Trophoblast cell (in vitro differentiated cells and primary cell): ENCODE results near the gene L3MBTL4.

Experiments used
- DNase-seq, 2 donors: peaks; one replicate each; pipeline ENCODE4 v3.0.0-alpha.2; 2016
- H2AFZ ChIP-seq: 2 replicates; pipeline ENCODE4 v1.6.1; 2013; ENCODE audit warnings: low read length, moderate library complexity, mild to moderate bottlenecking; ENCODE audit not compliant: insufficient read depth, poor library complexity
- H2AK5ac ChIP-seq: 2 replicates; pipeline ENCODE4 v1.6.1; 2013; ENCODE audit warnings: mild to moderate bottlenecking, low read length
- H2BK120ac ChIP-seq: 2 replicates; pipeline ENCODE4 v1.6.1; 2013; ENCODE audit warnings: low read length, mild to moderate bottlenecking, moderate library complexity; ENCODE audit not compliant: insufficient read depth, poor library complexity
- H2BK12ac ChIP-seq: 2 replicates; pipeline ENCODE4 v1.6.1; 2013; ENCODE audit warnings: mild to moderate bottlenecking, low read length, moderate library complexity
- H2BK5ac ChIP-seq: 2 replicates; pipeline ENCODE4 v1.6.1; 2013; ENCODE audit warnings: low read length, low read depth, moderate library complexity, mild to moderate bottlenecking; ENCODE audit not compliant: poor library complexity
- H3K14ac ChIP-seq: 2 replicates; pipeline ENCODE4 v1.6.1; 2013; ENCODE audit warnings: mild to moderate bottlenecking, low read length
- H3K18ac ChIP-seq: 2 replicates; pipeline ENCODE4 v1.6.1; 2013; ENCODE audit warnings: mild to moderate bottlenecking, low read length
- H3K23ac ChIP-seq: 2 replicates; pipeline ENCODE4 v1.6.1; 2013; ENCODE audit warnings: low read length
- H3K27ac ChIP-seq: 2 replicates; pipeline ENCODE4 v1.5.1; 2013; ENCODE audit warnings: low read depth, mild to moderate bottlenecking, inconsistent platforms, low read length, moderate library complexity
- H3K27me3 ChIP-seq: 2 replicates; pipeline ENCODE4 v1.6.1; 2013; ENCODE audit warnings: inconsistent platforms, mild to moderate bottlenecking, low read length, moderate library complexity; ENCODE audit not compliant: insufficient read depth
- H3K36me3 ChIP-seq, 2 experiments: 1 replicate in 1 of 2; 2 replicates in 1 of 2; pipeline ENCODE4 v1.6.1; 2013; ENCODE audit warnings: low read length in 2 of 2, mild to moderate bottlenecking in 2 of 2, moderate library complexity in 1 of 2; ENCODE audit not compliant: insufficient read depth in 2 of 2, control insufficient read depth in 1 of 2
- H3K4ac ChIP-seq: 2 replicates; pipeline ENCODE4 v1.6.1; 2013; ENCODE audit warnings: low read depth, mild to moderate bottlenecking, low read length, moderate library complexity
- H3K4me1 ChIP-seq, 2 experiments: 1 replicate in 1 of 2; 2 replicates in 1 of 2; pipeline ENCODE4 v1.6.1; 2013; ENCODE audit warnings: low read length in 2 of 2, mild to moderate bottlenecking in 2 of 2, moderate library complexity in 1 of 2; ENCODE audit not compliant: insufficient read depth in 2 of 2, control insufficient read depth in 1 of 2
- H3K4me2 ChIP-seq: 2 replicates; pipeline ENCODE4 v1.6.1; 2013; ENCODE audit warnings: inconsistent platforms, mild to moderate bottlenecking, low read length, moderate library complexity
- H3K4me3 ChIP-seq: 2 replicates; pipeline ENCODE4 v1.5.1; 2013; ENCODE audit warnings: mild to moderate bottlenecking, low read depth, low read length, inconsistent platforms
- H3K79me1 ChIP-seq: one replicate; pipeline ENCODE4 v1.6.1; 2013; ENCODE audit warnings: low read length
- H3K79me2 ChIP-seq: 2 replicates; pipeline ENCODE4 v1.6.1; 2013; ENCODE audit warnings: low read length, mild to moderate bottlenecking; ENCODE audit not compliant: control insufficient read depth, insufficient read depth, poor library complexity
- H3K9ac ChIP-seq: 2 replicates; pipeline ENCODE4 v1.6.1; 2013; ENCODE audit warnings: mild to moderate bottlenecking, low read length
- H3K9me3 ChIP-seq: 2 replicates; pipeline ENCODE4 v1.6.1; 2013; ENCODE audit warnings: low read depth, mild to moderate bottlenecking, control low read depth, inconsistent platforms, low read length; ENCODE audit not compliant: insufficient read depth
- H4K12ac ChIP-seq: 2 replicates; pipeline ENCODE4 v1.6.1; 2013; ENCODE audit warnings: low read depth, mild to moderate bottlenecking, low read length, moderate library complexity
- H4K8ac ChIP-seq: 2 replicates; pipeline ENCODE4 v1.6.1; 2013; ENCODE audit warnings: low read depth, mild to moderate bottlenecking, low read length, moderate library complexity
- H4K91ac ChIP-seq: one replicate; pipeline ENCODE4 v1.6.1; 2013; ENCODE audit warnings: low read depth, mild to moderate bottlenecking, low read length, moderate library complexity
- WGBS: extraction: QIAGEN DNeasy Blood & Tissue Kit; methylation state at CpG from one replicate; pipeline ENCODE4 v1.1.7; 2013; ENCODE audit warnings: missing lambda C conversion rate; ENCODE audit not compliant: insufficient read length, insufficient coverage; ENCODE audit errors: extremely low coverage; 5-methylcytosine and 5-hydroxymethylcytosine counted together

The L3MBTL4 gene

GRCh38 chr18:6010921-6011320 lies 403.8 kb downstream of the L3MBTL4 start:
- Histone ChIP-seq H2AK5ac (no peak overlapping the region), H3K79me1 (no peaks in the 10 kb centered on the region), H4K8ac (no peak overlapping the region), H3K14ac (no peak overlapping the region), H3K18ac (no peak overlapping the region), H3K27me3 (no peaks in the 10 kb centered on the region), H3K9me3 (no peaks in the 10 kb centered on the region), H3K79me2 (no peaks in the 10 kb centered on the region), H4K91ac (no peak overlapping the region), H4K12ac (no peak overlapping the region), H2BK12ac (no peak overlapping the region), H2BK5ac (no peak overlapping the region), H3K4me3 (no peak overlapping the region), H2AFZ (no peak overlapping the region), H3K4ac (no peak overlapping the region), H3K23ac (no peak overlapping the region), H3K9ac (no peak overlapping the region), H3K4me1 (no peaks in the 10 kb centered on the region), H2BK120ac (no peak overlapping the region), H3K27ac (no peak overlapping the region), H3K4me2 (no peak overlapping the region), H3K36me3 (no peaks in the 10 kb centered on the region)
- no peak for DNase-seq
- no CpG with 5 or more reads among the region's 1 CpG for WGBS

- H2AFZ ChIP-seq: no peak overlapping the region
- H3K14ac ChIP-seq: no peak overlapping the region
- H3K79me1 ChIP-seq: no peaks in the 10 kb centered on the region
- H3K27me3 ChIP-seq: no peaks in the 10 kb centered on the region
- H3K9me3 ChIP-seq: no peaks in the 10 kb centered on the region
- H3K23ac ChIP-seq: no peak overlapping the region
- no peak overlapping the region for H3K27ac ChIP-seq
- no peaks in the 10 kb centered on the region for H3K4me1 ChIP-seq
- H3K4me2 ChIP-seq: no peak overlapping the region
- H3K9ac ChIP-seq: no peak overlapping the region
- H4K91ac ChIP-seq: no peak overlapping the region
- no peak overlapping the region for H4K8ac ChIP-seq
- H3K36me3 ChIP-seq: no peaks in the 10 kb centered on the region
- no peak overlapping the region for H2BK5ac ChIP-seq
- H2BK12ac ChIP-seq: no peak overlapping the region
- H3K4ac ChIP-seq: no peak overlapping the region
- H2AK5ac ChIP-seq: no peak overlapping the region
- WGBS: 100% methylated on average over 2 of the region's 5 CpGs
- no peak overlapping the region for H4K12ac ChIP-seq
- H3K4me3 ChIP-seq: no peak overlapping the region
- no peak overlapping the region for H2BK120ac ChIP-seq
- no peaks in the 10 kb centered on the region for H3K79me2 ChIP-seq
- peak in 1 of 2 donors; percentile 11 for DNase-seq
- no peak overlapping the region for H3K18ac ChIP-seq
Observed at GRCh38 chr18:6010284-6010683, 404.4 kb downstream of the L3MBTL4 start.

GRCh38 chr18:6009756-6010155 lies 405.0 kb downstream of the L3MBTL4 start:
- no peaks in the 10 kb centered on the region for H3K36me3 ChIP-seq
- no peak overlapping the region for H2BK5ac ChIP-seq

DNA sequence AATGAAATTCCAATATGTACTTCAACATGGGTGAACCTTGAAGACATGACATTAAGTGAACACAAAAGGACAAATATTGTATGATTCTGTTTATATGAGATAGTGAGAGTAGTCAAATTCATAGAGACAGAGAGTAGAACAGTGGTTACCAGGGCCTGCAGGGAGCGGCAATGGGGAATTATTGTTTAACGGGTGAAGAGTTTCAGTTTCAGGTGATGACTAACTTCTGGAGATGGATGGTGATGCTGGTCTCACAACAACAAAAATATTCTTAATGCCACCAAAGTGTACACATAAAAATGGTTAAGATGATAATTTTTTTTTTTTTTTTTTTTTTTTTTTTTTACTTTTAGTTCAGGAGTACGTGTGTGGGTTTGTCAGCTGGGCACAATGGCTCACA lies 410.0 kb downstream of the L3MBTL4 start:
- no peak overlapping the region for H3K4me3 ChIP-seq
- WGBS: no CpG with 5 or more reads among the region's 3 CpGs
- no peaks in the 10 kb centered on the region for H3K27me3 ChIP-seq
- H3K4ac ChIP-seq: no peak overlapping the region
- no peaks in the 10 kb centered on the region for H3K36me3 ChIP-seq
- no peak overlapping the region for H3K9ac ChIP-seq
- H2AFZ ChIP-seq: no peak overlapping the region
- no peak overlapping the region for H3K18ac ChIP-seq
- no peak overlapping the region for H3K27ac ChIP-seq
- no peak for DNase-seq
- no peak overlapping the region for H3K23ac ChIP-seq
- H2BK12ac ChIP-seq: no peak overlapping the region
- no peaks in the 10 kb centered on the region for H3K9me3 ChIP-seq
- H2BK120ac ChIP-seq: no peak overlapping the region
- no peaks in the 10 kb centered on the region for H3K4me1 ChIP-seq
- no peak overlapping the region for H4K8ac ChIP-seq
- H2AK5ac ChIP-seq: no peak overlapping the region
- no peak overlapping the region for H4K12ac ChIP-seq
- H3K79me1 ChIP-seq: no peaks in the 10 kb centered on the region
- no peaks in the 10 kb centered on the region for H3K79me2 ChIP-seq
- H3K4me2 ChIP-seq: no peak overlapping the region
- no peak overlapping the region for H4K91ac ChIP-seq
- no peak overlapping the region for H3K14ac ChIP-seq
- no peak overlapping the region for H2BK5ac ChIP-seq

More at GRCh38 chr18:6009756-6010155, 405.0 kb downstream of the L3MBTL4 start:
- Histone ChIP-seq H2AFZ (no peak overlapping the region), H4K8ac (no peak overlapping the region), H3K4me2 (no peak overlapping the region), H3K27me3 (no peaks in the 10 kb centered on the region), H3K9ac (no peak overlapping the region), H3K14ac (no peak overlapping the region), H3K4me3 (no peak overlapping the region), H4K91ac (no peak overlapping the region), H3K79me1 (no peaks in the 10 kb centered on the region), H3K4me1 (no peaks in the 10 kb centered on the region), H2AK5ac (no peak overlapping the region), H4K12ac (no peak overlapping the region), H3K4ac (no peak overlapping the region), H3K79me2 (no peaks in the 10 kb centered on the region), H2BK12ac (no peak overlapping the region), H3K9me3 (no peaks in the 10 kb centered on the region), H2BK120ac (no peak overlapping the region), H3K18ac (no peak overlapping the region), H3K27ac (no peak overlapping the region), H3K23ac (no peak overlapping the region)
- WGBS: no CpG with 5 or more reads among the region's 4 CpGs
- DNase-seq: no peak
